ENCODE measurements around the gene ATP6V0D1. TPM values are rescaled to one million over a fixed set of nuclear protein-coding genes. Genes with fewer than 3 reads are reported as not detected.

ATP6V0D1 gene
- total RNA-seq, 1 donor from 2014 or later: 74.5 TPM

DNA sequence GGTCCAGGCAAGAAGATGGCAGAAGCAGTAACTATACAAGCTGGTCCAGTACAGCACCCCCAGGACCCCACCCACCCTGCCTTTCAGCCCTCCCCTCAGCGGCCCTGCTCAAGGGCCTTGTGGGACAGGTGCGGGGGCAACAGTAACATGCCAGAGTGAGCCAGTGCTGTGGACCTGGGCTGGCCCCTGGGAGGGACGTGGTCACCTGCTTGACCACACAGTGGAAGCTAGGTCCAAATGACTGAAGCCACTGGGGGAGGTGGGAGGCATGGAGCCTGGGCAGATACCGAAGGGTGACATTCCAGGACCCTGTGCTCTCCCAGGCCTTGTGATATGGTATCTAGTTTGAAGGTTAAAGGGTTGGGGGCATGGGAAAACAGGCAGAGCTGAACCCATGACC lies 17.3 kb downstream of the ATP6V0D1 start:
- Mint-ChIP-seq H3K9me3 (no peaks in the 10 kb centered on the region), H3K4me1 (peaks cover 38% of the 10 kb centered on the region), H3K4me3 (no peak overlapping the region), H3K27ac (no peak overlapping the region), H3K27me3 (no peaks in the 10 kb centered on the region), H3K36me3 (ENCODE audit: low read depth) (peaks cover 24% of the 10 kb centered on the region)
- no peak for ATAC-seq (ENCODE audit: low read depth)
- TF ChIP-seq, protein P1, sequence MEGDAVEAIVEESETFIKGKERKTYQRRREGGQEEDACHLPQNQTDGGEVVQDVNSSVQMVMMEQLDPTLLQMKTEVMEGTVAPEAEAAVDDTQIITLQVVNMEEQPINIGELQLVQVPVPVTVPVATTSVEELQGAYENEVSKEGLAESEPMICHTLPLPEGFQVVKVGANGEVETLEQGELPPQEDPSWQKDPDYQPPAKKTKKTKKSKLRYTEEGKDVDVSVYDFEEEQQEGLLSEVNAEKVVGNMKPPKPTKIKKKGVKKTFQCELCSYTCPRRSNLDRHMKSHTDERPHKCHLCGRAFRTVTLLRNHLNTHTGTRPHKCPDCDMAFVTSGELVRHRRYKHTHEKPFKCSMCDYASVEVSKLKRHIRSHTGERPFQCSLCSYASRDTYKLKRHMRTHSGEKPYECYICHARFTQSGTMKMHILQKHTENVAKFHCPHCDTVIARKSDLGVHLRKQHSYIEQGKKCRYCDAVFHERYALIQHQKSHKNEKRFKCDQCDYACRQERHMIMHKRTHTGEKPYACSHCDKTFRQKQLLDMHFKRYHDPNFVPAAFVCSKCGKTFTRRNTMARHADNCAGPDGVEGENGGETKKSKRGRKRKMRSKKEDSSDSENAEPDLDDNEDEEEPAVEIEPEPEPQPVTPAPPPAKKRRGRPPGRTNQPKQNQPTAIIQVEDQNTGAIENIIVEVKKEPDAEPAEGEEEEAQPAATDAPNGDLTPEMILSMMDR (IDR thresholded peaks at IDR 0.05): no peak
- ChIA-PET POLR2A (interaction anchor here (0.7 kb wide), 1 partner anchor 106 kb away, joined by 3 read pairs; no protein-coding TSS in a partner anchor), CTCF (interaction anchor here (1.2 to 6.9 kb wide), 2 partner anchors 36 to 203 kb away, joined by 3 to 63 read pairs; no protein-coding TSS in a partner anchor)
- no peak for DNase-seq
- intact Hi-C loops (cut with micrococcal nuclease): loop anchor here (2.0 kb wide), 1 partner anchor 509 kb away; no protein-coding TSS in a partner anchor

DNA sequence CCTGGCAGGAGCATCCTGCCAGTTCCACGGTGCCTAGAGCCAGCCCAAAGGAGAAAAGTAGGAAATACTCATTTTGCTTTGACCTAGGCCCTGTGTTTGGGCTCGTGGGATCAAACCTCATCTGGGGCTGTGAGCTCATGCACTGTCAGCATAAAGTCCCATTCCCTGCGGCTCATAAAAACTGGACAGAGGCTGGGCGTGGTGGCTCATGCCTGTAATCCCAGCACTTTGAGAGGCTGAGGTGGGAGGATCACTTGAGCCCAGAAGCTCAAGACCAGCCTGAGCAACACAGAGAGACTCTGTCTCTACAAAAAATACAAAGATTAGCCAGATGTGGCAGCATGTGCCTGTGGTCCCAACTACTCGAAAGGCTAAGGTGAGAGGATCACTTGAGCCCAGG lies 17.9 kb downstream of the ATP6V0D1 start:
- ATAC-seq (ENCODE audit: low read depth) (no peak), DNase-seq (no peak)
- Mint-ChIP-seq H3K4me1 (peaks cover 34% of the 10 kb centered on the region), H3K27ac (no peak overlapping the region), H3K4me3 (no peak overlapping the region), H3K27me3 (no peaks in the 10 kb centered on the region), H3K9me3 (no peaks in the 10 kb centered on the region), H3K36me3 (ENCODE audit: low read depth) (peaks cover 26% of the 10 kb centered on the region)
- TF ChIP-seq, protein P1 (IDR thresholded peaks at IDR 0.05): no peak
- intact Hi-C loops (cut with micrococcal nuclease): no loop called here
- CTCF ChIA-PET: interaction anchor here (6.9 kb wide), 1 partner anchor 35 kb away, joined by 63 read pairs; no protein-coding TSS in a partner anchor
- POLR2A ChIA-PET: no interaction called here

- ChIA-PET CTCF (no interaction called here), POLR2A (interaction anchor here (0.6 kb wide), 2 partner anchors 9 to 557 kb away, joined by 4 read pairs; no protein-coding TSS in a partner anchor)
- intact Hi-C loops (cut with micrococcal nuclease): no loop called here
- DNase-seq (no peak), ATAC-seq (ENCODE audit: low read depth) (no peak)
- peaks cover 26% of the 10 kb centered on the region for H3K36me3 Mint-ChIP-seq (ENCODE audit: low read depth)
- no peak overlapping the region for H3K4me3 Mint-ChIP-seq
- peaks cover 27% of the 10 kb centered on the region for H3K4me1 Mint-ChIP-seq
- H3K27me3 Mint-ChIP-seq: no peaks in the 10 kb centered on the region
- TF ChIP-seq, protein P1 (IDR thresholded peaks at IDR 0.05): no peak
- no peaks in the 10 kb centered on the region for H3K9me3 Mint-ChIP-seq
- H3K27ac Mint-ChIP-seq: no peak overlapping the region
Observed at GRCh38 chr16:67462279-67462655, 18.7 kb downstream of the ATP6V0D1 start.

DNA sequence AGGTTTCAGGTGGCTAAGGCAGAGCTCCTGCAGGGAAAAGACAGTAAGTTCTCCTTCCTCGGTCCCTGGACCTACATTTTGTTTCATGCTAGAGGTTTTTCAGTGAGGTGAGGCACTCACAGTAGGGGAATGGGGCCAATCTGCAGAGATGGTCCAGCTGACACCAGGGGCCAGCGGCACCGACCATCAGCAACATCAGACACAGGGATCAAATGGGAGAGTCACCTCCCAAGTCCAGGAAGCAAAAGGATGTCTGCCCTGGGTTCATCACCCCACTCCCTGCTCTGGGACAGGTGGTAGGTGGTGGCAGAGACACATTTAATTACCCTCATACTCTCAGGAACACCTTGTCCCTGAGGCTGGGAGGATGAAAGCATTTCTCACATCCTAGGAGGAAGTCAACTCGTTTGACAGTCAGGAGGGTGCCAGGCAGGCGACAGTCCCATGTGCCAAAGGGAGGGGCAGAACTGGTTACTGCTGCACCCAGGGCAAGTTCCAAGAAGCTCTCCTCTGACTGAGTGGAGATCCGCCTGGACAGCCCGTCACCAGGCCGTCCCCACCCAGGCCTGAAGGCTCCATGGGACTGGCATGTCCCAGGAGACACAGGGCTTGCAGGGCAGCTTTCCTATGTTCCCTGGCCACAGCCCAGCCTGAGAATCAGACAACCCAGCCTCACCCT lies 19.2 kb downstream of the ATP6V0D1 start:
- POLR2A ChIA-PET: interaction anchor here (0.6 kb wide), 2 partner anchors 9 to 557 kb away, joined by 4 read pairs; no protein-coding TSS in a partner anchor
- intact Hi-C loops (cut with micrococcal nuclease): no loop called here
- peaks cover 24% of the 10 kb centered on the region for H3K4me1 Mint-ChIP-seq

GRCh38 chr16:67460961-67461360 lies 20.0 kb downstream of the ATP6V0D1 start:
- TF ChIP-seq, protein P1 (IDR thresholded peaks at IDR 0.05): no peak
- no peak overlapping the region for H3K4me3 Mint-ChIP-seq
- DNase-seq: no peak
- H3K27me3 Mint-ChIP-seq: no peaks in the 10 kb centered on the region
- peaks cover 36% of the 10 kb centered on the region for H3K36me3 Mint-ChIP-seq (ENCODE audit: low read depth)
- intact Hi-C loops (cut with micrococcal nuclease): no loop called here
- ATAC-seq (ENCODE audit: low read depth): no peak
- H3K27ac Mint-ChIP-seq: no peak overlapping the region
- ChIA-PET POLR2A (no interaction called here), CTCF (no interaction called here)
- H3K4me1 Mint-ChIP-seq: peaks cover 21% of the 10 kb centered on the region
- H3K9me3 Mint-ChIP-seq: no peaks in the 10 kb centered on the region

More for the DNA sequence above, 19.2 kb downstream of the ATP6V0D1 start:
- H3K27me3 Mint-ChIP-seq: no peaks in the 10 kb centered on the region
- peaks cover 31% of the 10 kb centered on the region for H3K36me3 Mint-ChIP-seq (ENCODE audit: low read depth)
- DNase-seq (no peak), ATAC-seq (ENCODE audit: low read depth) (no peak)
- H3K27ac Mint-ChIP-seq: no peak overlapping the region
- TF ChIP-seq, protein P1 (IDR thresholded peaks at IDR 0.05): no peak
- H3K9me3 Mint-ChIP-seq: no peaks in the 10 kb centered on the region
- CTCF ChIA-PET: no interaction called here
- H3K4me3 Mint-ChIP-seq: no peak overlapping the region
